ENCODE results near the gene CENPP. TPM values are rescaled to one million over a fixed set of nuclear protein-coding genes. Genes with fewer than 3 reads are reported as not detected.

The CENPP gene
- total RNA-seq, 1 experiment from 2014 or later = 15.6 TPM

- Histone ChIP-seq H3K4me3 (ENCODE audit: low read depth, low read length, poor library complexity, severe bottlenecking) (no peak overlapping the region), H3K27me3 (replicated peaks; ENCODE audit: insufficient read depth, low read depth, low read length, poor library complexity) (no peaks in the 10 kb centered on the region), H3K36me3 (ENCODE audit: insufficient read depth, low read length, poor library complexity, severe bottlenecking) (peaks cover 23% of the 10 kb centered on the region), H3K9me3 (ENCODE audit: low read depth, low read length, poor library complexity, severe bottlenecking) (no peaks in the 10 kb centered on the region), H3K27ac (ENCODE audit: low read depth, low read length, poor library complexity, severe bottlenecking) (no peak overlapping the region), H3K4me1 (ENCODE audit: insufficient read depth, low read length, poor library complexity, severe bottlenecking) (no peaks in the 10 kb centered on the region)
- no TSS peak for BruUV-seq (replicated peaks)
- POLR2A ChIA-PET (ENCODE audit: low non-redundant PET) = no interaction called here
- CTCF ChIA-PET = no interaction called here
- intact Hi-C loops (cut with micrococcal nuclease; ENCODE audit: unreplicated experiment) = no loop called here
- TF ChIP-seq EZH2 (IDR thresholded peaks at IDR 0.05; ENCODE audit: borderline replicate concordance, low read depth, low read length, poor library complexity, severe bottlenecking) (no peak), CTCF (conservative IDR thresholded peaks at IDR 0.05; ENCODE audit: low read depth, low read length) (no peak)
- DNase-seq (ENCODE audit: low spot score) = no peak
These were observed 290.9 kb downstream of the CENPP start for GRCh38 chr9:92616655-92617111.

GRCh38 chr9:92617195-92617813 lies 291.6 kb downstream of the CENPP start:
- BruUV-seq (replicated peaks) = no TSS peak
- no peak for DNase-seq (ENCODE audit: low spot score)
- H3K36me3 ChIP-seq (ENCODE audit: insufficient read depth, low read length, poor library complexity, severe bottlenecking) = peaks cover 23% of the 10 kb centered on the region
- H3K27me3 ChIP-seq (replicated peaks; ENCODE audit: insufficient read depth, low read depth, low read length, poor library complexity) = no peaks in the 10 kb centered on the region
- intact Hi-C loops (cut with micrococcal nuclease; ENCODE audit: unreplicated experiment) = no loop called here
- H3K27ac ChIP-seq (ENCODE audit: low read depth, low read length, poor library complexity, severe bottlenecking) = no peak overlapping the region
- no peaks in the 10 kb centered on the region for H3K9me3 ChIP-seq (ENCODE audit: low read depth, low read length, poor library complexity, severe bottlenecking)
- ChIA-PET CTCF (no interaction called here), POLR2A (ENCODE audit: low non-redundant PET) (no interaction called here)
- no peaks in the 10 kb centered on the region for H3K4me1 ChIP-seq (ENCODE audit: insufficient read depth, low read length, poor library complexity, severe bottlenecking)
- TF ChIP-seq EZH2 (IDR thresholded peaks at IDR 0.05; ENCODE audit: borderline replicate concordance, low read depth, low read length, poor library complexity, severe bottlenecking) = no peak
- H3K4me3 ChIP-seq (ENCODE audit: low read depth, low read length, poor library complexity, severe bottlenecking) = no peak overlapping the region

- Histone ChIP-seq H3K9me3 (ENCODE audit: low read depth, low read length, poor library complexity, severe bottlenecking) (no peaks in the 10 kb centered on the region), H3K27me3 (replicated peaks; ENCODE audit: insufficient read depth, low read depth, low read length, poor library complexity) (no peaks in the 10 kb centered on the region), H3K36me3 (ENCODE audit: insufficient read depth, low read length, poor library complexity, severe bottlenecking) (peaks cover 22% of the 10 kb centered on the region), H3K4me1 (ENCODE audit: insufficient read depth, low read length, poor library complexity, severe bottlenecking) (no peaks in the 10 kb centered on the region), H3K27ac (ENCODE audit: low read depth, low read length, poor library complexity, severe bottlenecking) (no peak overlapping the region), H3K4me3 (ENCODE audit: low read depth, low read length, poor library complexity, severe bottlenecking) (no peak overlapping the region)
- no TSS peak for BruUV-seq (replicated peaks)
- intact Hi-C loops (cut with micrococcal nuclease; ENCODE audit: unreplicated experiment) = no loop called here
- ChIA-PET POLR2A (ENCODE audit: low non-redundant PET) (no interaction called here), CTCF (no interaction called here)
- no peak for TF ChIP-seq EZH2 (IDR thresholded peaks at IDR 0.05; ENCODE audit: borderline replicate concordance, low read depth, low read length, poor library complexity, severe bottlenecking)
- no peak for TF ChIP-seq CTCF (conservative IDR thresholded peaks at IDR 0.05; ENCODE audit: low read depth, low read length)
- DNase-seq (ENCODE audit: low spot score) = no peak
These were observed 292.3 kb downstream of the CENPP start for GRCh38 chr9:92617951-92618510.

Measured in A673 (cell line).